ENCODE measurements around the gene RAD51B.

Gene RAD51B

DNA sequence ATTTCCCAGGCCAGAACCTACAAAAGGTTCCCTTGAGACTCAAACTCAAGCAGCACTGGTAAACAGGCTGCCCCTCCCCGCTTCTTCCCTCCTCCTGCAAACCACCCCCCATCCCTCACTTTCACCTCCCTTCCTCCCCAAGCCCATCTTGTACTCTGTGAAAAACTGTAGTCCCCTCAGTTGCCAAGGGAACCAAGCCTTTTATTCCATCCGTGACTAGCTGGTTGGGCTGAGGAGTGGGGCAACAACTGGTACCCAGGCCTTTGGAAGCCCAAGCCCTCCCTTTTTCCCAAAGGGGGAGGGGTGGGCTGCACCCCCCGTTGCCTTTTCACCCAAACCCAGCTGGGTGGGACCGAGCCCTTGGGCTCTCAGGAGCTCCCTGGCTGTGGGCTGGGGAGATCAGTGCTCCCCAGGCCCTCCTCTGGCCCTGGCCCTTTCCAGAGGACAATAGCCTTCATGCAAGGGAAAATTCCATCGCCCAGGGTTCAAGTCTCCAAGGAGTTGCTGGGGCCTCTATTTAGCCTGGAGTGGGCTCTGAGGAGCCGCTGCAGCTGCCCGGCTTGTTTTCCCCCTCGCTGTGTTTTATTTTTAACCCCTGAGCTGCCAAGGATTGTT lies 911.3 kb downstream of the RAD51B start:
- Mint-ChIP-seq H3K36me3 (ENCODE audit: low read depth) (no peaks in the 10 kb centered on the region), H3K4me1 (peaks cover 86% of the 10 kb centered on the region), H3K27me3 (ENCODE audit: low read depth) (peaks cover 10% of the 10 kb centered on the region), H3K4me3 (peak overlapping the region in 1 of 3 experiments; percentile 13), H3K27ac (peak overlapping the region; percentile 86 to 89 (median 88)), H3K9me3 (no peaks in the 10 kb centered on the region)
- TF ChIP-seq, protein P1, sequence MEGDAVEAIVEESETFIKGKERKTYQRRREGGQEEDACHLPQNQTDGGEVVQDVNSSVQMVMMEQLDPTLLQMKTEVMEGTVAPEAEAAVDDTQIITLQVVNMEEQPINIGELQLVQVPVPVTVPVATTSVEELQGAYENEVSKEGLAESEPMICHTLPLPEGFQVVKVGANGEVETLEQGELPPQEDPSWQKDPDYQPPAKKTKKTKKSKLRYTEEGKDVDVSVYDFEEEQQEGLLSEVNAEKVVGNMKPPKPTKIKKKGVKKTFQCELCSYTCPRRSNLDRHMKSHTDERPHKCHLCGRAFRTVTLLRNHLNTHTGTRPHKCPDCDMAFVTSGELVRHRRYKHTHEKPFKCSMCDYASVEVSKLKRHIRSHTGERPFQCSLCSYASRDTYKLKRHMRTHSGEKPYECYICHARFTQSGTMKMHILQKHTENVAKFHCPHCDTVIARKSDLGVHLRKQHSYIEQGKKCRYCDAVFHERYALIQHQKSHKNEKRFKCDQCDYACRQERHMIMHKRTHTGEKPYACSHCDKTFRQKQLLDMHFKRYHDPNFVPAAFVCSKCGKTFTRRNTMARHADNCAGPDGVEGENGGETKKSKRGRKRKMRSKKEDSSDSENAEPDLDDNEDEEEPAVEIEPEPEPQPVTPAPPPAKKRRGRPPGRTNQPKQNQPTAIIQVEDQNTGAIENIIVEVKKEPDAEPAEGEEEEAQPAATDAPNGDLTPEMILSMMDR (IDR thresholded peaks at IDR 0.05; ENCODE audit: unreplicated experiment in 3 of 3) = no peak

DNA sequence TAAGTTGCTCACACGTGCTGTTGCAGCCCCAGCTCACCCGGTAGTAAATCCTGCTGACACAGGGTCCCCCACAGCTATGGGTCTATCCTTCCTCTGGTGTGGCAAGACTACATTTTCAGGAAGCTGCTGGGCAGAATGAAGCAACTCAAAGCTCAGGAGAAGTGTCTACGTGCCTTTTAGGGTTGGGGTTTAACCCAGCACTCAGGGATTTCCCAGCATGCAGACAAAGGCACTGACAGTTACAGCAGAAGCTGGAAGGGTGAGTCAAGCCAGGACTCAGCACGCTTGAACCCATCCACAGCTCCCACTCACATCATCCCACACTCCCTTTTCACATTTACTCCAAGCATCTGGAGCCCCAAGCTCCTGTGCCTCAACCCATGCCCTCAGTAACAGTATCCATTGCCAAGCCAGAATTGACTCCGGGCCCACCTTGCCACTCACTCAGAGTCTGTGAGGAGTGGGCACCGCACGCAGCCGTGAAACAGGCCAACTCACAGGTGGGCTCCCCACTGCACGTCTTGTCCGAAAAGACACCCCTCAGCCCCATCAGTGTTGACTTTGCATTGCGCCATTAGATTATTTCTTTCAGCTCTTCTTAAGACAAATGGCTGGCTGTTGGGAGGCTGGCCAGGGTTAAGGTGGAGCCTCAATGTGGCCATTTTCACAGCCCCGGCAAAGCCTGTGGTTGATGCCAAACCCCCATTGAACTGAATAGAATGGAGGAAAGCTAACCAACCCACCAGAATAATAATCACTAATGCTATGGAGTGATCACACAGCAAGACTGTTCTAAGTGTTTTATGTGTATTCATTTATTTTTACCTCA lies 913.7 kb downstream of the RAD51B start:
- no peaks in the 10 kb centered on the region for H3K9me3 Mint-ChIP-seq
- TF ChIP-seq, protein P1 (IDR thresholded peaks at IDR 0.05; ENCODE audit: unreplicated experiment in 3 of 3) = no peak

DNA sequence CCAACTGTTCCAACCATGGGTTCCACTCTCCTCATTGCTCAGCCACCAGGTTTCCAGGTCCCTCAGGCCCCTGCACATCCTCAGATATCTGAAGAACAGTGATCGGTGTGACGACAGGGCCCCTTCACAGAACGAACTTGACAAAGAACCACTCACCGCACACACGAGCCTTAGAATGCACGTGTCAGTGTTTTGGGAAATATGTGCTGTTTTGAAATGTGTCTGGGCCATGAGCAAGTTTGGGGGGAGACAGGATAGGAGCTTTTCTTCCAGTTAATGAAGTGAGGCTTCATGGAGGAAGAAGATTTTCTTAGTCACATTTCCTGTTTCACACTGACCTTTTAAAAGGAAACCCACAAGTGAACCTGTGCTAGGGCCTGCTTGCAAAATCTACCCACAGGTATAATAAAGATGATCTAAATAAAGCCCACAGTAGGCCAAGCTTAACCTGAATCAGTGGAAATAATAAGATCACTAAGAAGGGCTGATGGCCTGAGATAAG lies 914.7 kb downstream of the RAD51B start:
- TF ChIP-seq, protein P1 (IDR thresholded peaks at IDR 0.05; ENCODE audit: unreplicated experiment in 3 of 3) = no peak
- peak overlapping the region; percentile 54 to 98 (median 84) for H3K27ac Mint-ChIP-seq
- H3K36me3 Mint-ChIP-seq (ENCODE audit: low read depth) = no peaks in the 10 kb centered on the region
- no peaks in the 10 kb centered on the region for H3K9me3 Mint-ChIP-seq
- no peak overlapping the region for H3K4me3 Mint-ChIP-seq
- H3K27me3 Mint-ChIP-seq (ENCODE audit: low read depth) = peaks cover 11% of the 10 kb centered on the region
- peaks cover 88% of the 10 kb centered on the region for H3K4me1 Mint-ChIP-seq

More for the DNA sequence above, 913.7 kb downstream of the RAD51B start:
- Mint-ChIP-seq H3K4me1 (peaks cover 86% of the 10 kb centered on the region), H3K4me3 (no peak overlapping the region), H3K27me3 (ENCODE audit: low read depth) (peaks cover 7% of the 10 kb centered on the region), H3K27ac (peak overlapping the region; percentile 63 to 88 (median 83)), H3K36me3 (ENCODE audit: low read depth) (no peaks in the 10 kb centered on the region)

DNA sequence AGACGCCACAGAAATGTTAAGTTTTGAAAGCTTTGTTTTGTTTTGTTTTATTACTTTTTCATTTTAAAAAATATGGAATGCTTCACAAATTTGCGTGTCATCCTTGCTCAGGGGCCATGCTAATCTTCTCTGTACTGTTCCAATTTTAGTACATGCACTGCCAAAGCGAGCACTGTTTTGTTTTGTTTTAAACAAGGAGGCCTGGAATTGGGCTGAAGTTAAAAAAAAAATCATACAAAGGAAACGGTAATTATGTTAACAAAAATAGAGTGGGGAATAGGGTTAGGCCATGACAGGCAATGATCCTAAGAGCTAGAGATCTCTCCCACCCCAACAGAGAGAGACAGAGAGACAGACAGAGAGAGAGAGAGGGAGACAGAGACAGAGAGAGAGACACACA lies 916.3 kb downstream of the RAD51B start:
- H3K4me1 Mint-ChIP-seq = peaks cover 75% of the 10 kb centered on the region
- no peaks in the 10 kb centered on the region for H3K9me3 Mint-ChIP-seq
- H3K4me3 Mint-ChIP-seq = peak overlapping the region in 2 of 3 experiments; percentile 8 to 31
- H3K36me3 Mint-ChIP-seq (ENCODE audit: low read depth) = no peaks in the 10 kb centered on the region
- TF ChIP-seq, protein P1 (IDR thresholded peaks at IDR 0.05; ENCODE audit: unreplicated experiment in 3 of 3) = no peak
- H3K27me3 Mint-ChIP-seq (ENCODE audit: low read depth) = peaks cover 8% of the 10 kb centered on the region
- H3K27ac Mint-ChIP-seq = peak overlapping the region; percentile 94 to 99 (median 98)

DNA sequence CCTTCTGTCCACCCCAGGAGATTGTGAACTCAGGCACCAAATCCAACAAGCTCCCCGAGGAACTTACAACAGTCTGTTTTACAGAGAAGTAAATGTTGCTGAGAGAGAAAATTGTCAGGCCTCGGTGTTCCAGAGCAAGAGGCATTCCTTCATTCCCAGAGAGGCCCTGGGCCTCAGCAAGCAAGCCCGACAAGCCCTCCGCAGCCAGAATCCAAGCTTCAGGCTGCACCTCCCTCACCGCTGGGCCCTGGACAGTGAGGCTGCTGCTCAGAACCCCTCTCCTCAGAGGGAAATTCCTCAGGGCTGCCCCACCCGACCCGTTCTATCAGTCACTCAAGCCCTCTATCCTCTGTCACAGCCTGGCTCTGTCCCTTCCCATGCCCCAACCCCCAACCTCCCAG lies 916.9 kb downstream of the RAD51B start:
- Mint-ChIP-seq H3K27ac (peak overlapping the region; percentile 94 to 99 (median 98)), H3K9me3 (peaks cover 2% of the 10 kb centered on the region), H3K27me3 (ENCODE audit: low read depth) (peaks cover 5% of the 10 kb centered on the region), H3K36me3 (ENCODE audit: low read depth) (no peaks in the 10 kb centered on the region), H3K4me3 (peak overlapping the region in 2 of 3 experiments; percentile 8 to 31), H3K4me1 (peaks cover 69% of the 10 kb centered on the region)
- TF ChIP-seq, protein P1 (IDR thresholded peaks at IDR 0.05; ENCODE audit: unreplicated experiment in 3 of 3) = no peak

Measured in nephron (organoid).